22Rv1 (cell line): Measurements from ENCODE around the gene FANK1.

Source experiments
- H3K27ac ChIP-seq: fragments of 450-650 bp; 2 replicates; pipeline ENCODE4 v1.5.1; 2017
- CTCF ChIP-seq: fragments of 450-650 bp; IDR thresholded peaks from 2 replicates; pipeline ENCODE4 v1.5.1; 2017; ENCODE audit warnings: mild to moderate bottlenecking
- ZFX ChIP-seq: fragments of 450-650 bp; IDR thresholded peaks from 2 replicates; pipeline ENCODE4 v1.6.1; 2017; ENCODE audit warnings: antibody characterized with exemption, borderline replicate concordance

The FANK1 gene

GRCh38 chr10:126058104-126058503 is 161.7 kb downstream of the FANK1 start:
- TF ChIP-seq ZFX: no peak
- no peak for TF ChIP-seq CTCF
- H3K27ac ChIP-seq: no peak overlapping the region

DNA sequence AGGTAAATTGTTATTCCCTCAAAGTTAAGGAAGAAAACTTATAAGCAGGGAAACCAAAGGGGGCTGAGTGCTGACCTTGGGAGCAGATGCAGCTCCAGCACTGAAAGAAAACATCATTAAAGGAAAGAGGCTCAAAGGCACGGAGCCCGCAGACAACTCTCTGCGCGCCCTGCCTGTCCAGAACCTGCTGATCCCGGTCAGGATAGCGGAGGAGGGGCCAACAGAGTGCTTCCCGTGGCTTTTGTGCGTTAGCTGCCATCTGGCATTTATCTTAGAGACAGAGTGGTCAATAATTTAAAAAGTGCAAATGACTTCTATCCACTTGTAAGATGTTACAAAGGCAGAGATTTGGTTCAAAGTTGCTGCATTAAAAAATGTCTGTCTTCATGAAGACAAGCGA is 162.1 kb downstream of the FANK1 start:
- TF ChIP-seq ZFX: no peak
- no peak for TF ChIP-seq CTCF
- H3K27ac ChIP-seq: no peak overlapping the region
